ENCODE measurements around the gene SCCPDH.
"Not testable (repeated sequence)": the region's sequence is repeated elsewhere in the genome, so short reads cannot be mapped to it uniquely, and the experiment has no call there.

The SCCPDH gene

DNA sequence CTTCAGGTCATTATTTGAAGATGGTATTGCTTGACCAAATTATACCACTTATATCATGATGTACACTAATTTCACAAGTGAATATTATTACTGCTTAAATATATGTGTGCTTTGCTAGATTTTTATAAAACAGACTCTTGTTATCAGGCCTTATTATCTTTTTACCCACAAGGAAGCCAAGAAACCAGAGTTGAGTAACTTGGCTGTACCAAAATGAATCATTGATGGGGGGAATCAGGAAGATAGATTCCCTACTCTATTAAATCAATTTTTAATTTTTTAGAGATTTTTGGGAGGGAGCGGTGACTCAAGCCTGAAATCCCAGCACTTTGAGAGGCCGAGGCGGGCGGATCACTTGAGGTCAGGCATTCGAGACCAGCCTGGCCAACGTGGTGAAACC, 16.0 kb upstream of the SCCPDH start:
- DNase-seq, result no peak

DNA sequence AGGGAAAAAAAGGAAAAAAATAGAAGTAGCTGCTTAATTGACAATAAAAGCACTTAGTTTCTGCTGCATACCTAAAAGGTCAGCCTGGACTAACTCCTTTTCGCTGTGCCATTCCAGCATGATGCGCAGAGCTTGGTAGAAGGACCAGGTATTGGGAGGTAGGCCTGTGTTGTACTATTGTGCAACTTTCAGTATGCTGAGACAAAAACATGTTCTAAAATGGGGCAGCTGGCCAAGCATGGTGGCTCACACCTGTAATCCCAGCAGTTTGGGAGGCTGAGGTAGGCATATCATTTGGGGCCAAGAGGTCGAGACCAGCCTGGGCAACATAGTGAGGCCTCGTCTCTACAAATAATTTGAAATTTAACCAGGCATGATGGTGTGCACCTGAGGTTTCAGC, 15.0 kb upstream of the SCCPDH start:
- no peak for DNase-seq

DNA sequence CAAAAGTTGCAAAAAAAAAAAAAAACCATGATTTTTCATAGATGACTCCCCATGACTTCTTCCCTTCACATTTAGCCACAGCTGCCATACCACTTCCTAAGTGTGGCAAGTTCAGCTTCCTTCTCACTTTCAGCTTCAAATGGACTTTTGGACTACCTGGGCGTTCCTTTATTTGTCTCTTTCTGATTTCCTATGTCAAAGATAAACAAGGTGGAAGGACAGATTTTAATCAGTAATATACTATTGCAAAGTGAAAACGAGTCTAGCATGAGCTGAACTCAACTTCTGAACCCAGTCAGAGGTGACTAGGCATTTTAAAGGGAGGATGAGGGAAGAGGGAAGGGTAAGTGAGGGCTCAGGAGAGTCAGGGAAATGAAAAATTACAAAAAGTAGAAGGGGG, 14.4 kb upstream of the SCCPDH start:
- no peak for DNase-seq

DNA sequence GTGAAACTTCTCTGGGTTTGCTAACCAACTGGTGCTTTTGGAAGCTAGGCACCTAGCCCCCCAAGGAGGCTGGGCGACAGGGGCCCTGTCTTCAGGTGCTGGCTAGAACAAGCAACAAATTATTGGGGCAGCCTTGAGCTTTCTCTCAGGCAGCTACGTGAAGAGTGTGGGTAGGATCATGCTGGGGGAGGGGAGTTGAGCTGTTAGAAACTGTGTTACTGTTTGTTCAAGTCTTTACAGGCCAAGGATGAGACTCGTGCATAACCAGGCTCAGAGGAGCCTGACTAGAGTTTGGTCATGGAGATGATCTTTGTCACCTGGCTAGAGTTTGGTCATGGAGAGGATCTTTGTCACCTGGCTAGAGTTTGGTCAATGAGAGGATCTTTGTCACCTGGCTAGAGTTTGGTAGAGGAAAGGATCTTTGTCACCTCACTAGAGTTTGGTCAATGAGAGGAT, 12.6 kb upstream of the SCCPDH start:
- no peak for DNase-seq

DNA sequence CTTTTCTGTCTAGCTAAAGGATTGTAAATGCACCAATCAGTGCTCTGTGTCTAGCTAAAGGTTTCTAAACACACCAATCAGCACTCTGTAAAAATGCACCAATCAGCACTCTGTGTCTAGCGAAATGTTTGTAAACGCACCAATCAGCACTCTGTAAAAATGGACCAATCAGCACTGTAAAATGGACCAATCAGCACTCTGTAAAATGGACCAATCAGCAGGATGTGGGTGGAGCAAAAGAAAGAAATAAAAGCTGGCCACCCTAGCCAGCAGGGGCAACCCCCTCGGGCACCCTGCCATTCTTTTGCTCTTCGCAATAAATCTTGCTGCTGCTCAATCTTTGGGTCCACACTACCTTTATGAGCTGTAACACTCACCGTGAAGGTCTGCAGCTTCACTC, 11.8 kb upstream of the SCCPDH start:
- DNase-seq, result not testable (repeated sequence)

DNA sequence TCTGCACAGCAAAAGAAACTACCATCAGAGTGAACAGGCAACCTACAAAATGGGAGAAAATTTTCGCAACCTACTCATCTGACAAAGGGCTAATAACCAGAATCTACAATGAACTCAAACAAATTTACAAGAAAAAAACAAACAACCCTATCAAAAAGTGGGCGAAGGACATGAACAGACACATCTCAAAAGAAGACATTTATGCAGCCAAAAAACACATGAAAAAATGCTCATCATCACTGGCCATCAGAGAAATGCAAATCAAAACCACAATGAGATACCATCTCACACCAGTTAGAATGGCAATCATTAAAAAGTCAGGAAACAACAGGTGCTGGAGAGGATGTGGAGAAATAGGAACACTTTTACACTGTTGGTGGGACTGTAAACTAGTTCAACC, 4.8 kb upstream of the SCCPDH start:
- not testable (repeated sequence) for DNase-seq

DNA sequence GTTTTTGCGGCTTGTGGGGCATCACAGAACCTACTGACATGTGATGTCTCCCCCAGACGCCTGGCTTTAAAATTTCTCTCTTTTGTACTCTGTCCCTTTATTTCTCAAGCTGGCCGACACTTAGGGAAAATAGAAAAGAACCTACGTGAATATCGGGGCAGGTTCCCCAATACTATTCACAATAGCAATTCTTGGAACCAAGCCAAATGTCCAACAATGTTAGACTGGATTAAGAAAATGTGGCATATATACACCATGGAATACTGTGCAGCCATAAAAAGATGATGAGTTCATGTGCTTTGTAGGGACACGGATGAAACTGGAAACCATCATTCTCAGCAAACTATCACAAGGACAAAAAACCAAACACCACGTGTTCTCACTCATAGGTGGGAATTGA, 3.4 kb upstream of the SCCPDH start:
- DNase-seq, result not testable (repeated sequence)

DNA sequence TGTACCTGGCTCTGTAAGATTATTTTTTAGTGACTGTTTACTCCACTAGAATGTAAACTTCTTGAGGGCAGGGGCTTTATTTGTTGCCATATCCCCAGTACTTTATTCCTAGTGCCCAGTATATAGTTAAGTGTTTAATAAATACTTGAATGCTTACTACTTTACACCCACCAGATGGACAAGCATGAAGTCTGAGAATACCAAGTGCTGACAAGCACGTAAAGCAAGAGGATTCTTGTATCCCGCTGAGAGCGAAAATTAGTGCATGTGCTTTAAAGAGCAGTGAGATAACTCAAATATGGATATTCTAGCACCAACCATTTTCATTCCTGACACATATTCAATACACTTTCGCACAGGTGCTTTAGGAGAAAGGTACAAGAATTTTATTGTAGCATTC, 1.5 kb upstream of the SCCPDH start:
- no peak for DNase-seq

DNA sequence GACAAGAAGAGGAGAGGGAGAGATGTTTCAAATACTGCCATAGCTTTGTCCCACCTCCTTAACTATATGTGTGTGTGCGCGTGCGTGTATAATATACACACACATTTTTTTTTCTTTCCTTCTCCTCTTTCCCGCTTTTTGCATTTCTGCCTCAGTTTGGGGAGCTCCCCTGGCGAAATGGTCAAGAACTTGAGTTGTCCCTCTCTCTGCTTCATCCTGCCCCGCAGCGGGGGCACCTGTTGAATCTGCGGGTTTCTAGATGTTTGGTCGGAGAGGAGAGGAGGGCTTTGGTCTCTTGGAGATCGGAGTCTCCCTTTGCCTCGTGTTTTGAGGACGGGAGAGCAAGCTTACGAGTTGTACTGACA, 504 bp downstream of the SCCPDH start:
- DNase-seq, result peak; percentile 4

DNA sequence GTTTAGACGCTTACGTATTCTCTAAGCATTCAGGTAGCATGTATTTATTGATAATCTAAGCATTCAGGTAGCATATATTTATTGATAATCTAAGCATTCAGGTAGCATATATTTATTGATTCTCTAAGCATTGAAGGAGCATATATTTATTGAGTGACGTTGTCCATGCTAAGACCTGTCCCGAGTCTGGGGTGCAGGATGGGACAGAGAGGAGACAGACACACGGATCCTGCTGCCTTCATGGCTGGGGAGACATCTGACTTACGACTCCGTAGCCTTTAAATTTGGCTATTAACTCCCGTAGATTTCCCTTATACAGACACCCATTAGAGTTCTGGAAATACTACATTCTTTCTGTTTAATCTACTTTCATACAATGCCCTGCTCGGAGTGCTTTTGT, 982 bp downstream of the SCCPDH start:
- no peak for DNase-seq

DNA sequence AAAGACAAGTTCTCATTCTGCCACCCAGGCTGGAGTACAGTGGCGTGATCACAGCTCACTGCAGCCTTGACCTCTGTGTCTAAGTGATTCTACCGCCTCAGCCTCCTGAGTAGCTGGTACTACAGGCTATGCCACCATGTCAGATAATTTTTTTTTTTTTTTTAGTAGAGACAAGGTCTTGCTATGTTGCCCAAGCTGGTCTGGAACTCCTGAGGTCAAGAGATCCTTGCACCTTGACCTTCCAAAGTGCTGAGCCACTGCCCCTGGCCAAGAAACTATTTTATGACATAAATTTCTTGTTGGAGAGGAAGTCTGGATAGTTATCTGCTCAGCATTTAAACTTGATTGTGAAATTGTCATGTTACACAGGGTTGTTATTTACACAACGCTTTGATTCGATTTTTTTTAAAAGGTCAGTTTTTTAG, 2.1 kb downstream of the SCCPDH start:
- DNase-seq, result no peak

DNA sequence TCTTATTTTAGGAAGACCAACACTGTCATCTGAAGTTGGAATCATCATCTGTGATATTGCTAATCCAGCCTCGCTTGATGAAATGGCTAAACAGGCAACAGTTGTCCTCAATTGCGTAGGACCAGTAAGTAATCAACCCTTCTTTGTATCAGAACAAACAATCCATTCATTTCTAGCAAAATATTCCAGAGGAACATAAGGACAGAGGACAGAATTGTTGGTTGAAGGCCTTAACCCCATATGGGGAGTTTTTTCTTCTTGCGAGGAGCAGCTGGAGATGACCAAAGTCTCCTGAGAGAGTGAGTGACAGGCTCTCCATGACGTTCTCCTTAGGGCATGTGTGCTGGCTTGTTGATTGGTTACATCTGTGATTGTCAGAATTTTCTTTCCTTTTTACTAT, 2.7 kb downstream of the SCCPDH start:
- DNase-seq, result no peak

DNA sequence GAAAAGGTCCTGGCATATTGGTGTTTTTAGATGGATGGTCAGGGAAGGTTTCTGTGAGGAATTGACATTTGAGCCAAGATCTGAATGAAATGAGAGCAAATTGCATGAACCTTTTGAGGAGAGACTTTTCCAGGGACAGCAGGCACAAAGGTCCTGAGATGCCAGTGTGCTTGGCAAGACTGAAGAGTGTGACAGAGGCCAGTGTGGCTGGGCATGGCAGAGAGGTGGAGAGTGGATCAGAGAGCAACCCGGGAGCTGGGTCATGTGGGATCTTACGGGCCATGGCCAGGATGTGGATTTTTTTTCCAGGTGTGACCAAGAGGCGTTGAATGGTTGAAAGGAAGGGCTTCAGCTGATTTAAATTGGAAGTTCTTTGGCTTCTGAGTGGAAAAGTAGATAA, 3.4 kb downstream of the SCCPDH start:
- DNase-seq, result no peak

DNA sequence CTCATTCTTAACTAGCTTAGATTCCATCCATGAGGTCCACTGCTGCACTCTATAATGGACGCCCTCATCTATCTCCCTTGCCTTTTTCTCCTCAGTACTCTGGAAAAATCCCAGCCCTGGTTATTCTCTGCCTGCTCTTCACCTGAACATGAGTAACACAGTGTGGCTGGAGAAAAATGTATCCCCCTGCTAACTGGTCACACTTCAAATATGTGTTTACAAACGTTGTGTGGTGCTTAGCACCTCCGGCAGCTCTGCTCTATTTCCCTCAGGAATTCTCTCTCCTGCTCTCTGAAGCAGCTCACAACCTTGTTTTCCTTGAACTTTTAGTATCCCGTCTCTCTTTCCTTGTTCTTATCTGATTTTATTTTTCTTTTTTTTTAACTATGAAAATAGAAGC, 4.1 kb downstream of the SCCPDH start:
- DNase-seq, result no peak

DNA sequence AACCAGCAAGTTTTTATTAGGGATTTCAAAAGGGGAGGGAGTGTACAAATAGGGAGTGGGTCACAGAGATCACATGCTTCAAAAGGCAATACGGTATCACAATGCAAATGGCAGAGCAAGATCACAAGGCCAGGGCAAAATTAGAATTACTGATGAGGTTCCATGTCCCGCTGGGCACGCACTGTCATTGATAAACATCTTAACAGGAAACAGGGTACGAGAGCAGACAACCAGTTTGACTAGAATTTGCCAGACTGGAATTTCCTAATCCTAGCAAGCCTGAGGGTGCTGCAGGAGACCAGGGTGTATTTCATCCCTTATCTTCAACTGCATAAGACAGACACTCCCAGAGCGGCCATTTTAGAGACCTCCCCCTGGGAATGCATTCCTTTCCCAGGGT, 4.8 kb downstream of the SCCPDH start:
- DNase-seq, result not testable (repeated sequence)

DNA sequence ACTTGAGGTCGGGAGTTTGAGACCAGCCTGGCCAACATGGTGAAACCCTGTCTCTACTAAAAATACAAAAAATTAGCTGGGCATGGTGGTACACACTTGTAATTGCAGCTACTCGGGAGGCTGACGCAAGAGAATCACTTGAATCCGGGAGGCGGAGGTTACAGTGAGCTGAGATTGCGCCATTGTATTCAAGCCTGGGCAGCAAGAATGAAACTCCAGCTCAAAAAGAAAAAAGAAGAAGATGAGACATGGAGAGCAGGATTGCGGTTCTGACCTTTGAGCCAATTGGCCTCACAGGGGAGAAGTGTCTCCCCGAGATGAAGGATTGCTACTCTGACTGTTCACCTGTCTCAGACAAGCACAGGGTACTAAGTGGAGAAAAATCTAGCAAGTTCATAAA, 6.6 kb downstream of the SCCPDH start:
- no peak for DNase-seq

DNA sequence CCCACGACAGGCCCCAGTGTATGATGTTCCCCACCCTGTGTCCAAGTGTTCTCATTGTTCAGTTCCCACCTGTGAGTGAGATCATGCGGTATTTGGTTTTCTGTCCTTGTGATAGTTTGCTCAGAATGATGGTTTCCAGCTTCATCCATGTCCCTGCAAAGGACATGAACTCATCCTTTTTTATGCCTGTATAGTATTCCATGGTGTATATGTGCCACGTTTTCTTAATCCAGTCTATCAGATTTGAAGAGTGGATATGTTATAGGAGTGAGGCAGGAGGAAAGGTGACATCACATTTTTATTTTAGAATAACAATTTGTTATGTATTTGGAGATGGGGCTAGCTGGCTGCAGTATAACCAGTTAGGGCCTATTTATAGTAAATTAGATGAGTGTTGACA, 7.7 kb downstream of the SCCPDH start:
- DNase-seq, result not testable (repeated sequence)

DNA sequence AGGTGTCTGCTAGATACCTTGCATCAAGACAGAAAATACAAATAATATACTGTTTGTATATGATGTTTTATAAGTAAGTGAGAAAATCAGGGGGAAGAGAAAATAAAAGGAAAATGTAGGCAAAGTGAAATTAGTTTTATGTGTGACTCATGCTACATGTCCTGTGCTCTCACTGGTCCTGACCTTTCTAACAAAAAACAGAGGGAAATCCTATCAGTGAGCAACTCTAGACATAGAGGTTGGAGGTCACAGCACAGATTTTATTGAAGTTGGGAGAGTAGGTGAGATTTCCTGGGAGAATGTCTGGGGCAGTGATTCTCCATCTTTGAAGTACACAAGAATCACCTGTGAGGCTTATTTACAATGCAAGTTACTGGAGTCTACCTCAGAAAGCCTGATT, 9.5 kb downstream of the SCCPDH start:
- no peak for DNase-seq

DNA sequence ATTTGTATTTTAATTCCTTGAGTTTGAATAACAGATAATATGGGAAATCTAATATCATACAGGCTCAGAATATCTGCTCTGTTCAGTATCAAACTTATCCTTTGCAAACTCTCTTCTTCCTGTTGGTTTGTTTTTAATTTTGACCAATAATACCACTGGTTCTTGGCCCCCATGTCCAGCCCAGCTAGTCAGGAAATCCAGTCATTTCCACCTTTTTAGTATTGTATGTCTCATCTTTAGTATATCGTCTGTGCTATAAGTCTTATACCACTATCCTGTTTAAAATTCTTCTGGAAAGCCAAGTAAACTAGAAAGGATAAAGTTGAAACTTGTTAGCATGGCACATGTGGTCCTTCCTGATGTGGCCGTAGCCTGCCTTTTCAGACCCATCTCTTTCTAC, 10.7 kb downstream of the SCCPDH start:
- DNase-seq, result no peak

DNA sequence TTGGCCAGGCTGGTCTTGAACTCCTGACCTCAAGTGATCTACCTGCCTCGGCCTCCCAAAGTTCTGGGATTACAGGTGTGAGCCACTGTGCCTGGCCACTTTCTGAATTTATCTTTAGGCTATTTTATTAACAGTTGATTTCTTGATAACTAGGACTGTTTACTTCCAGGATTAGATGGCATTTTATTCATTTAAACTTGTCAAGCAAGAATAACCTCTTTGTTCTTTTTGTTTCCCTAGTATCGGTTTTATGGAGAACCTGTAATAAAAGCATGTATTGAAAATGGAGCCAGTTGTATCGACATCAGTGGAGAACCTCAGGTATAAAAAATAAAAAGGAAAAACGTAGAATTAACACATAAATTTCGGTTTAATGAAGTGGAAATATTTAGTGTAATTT, 11.5 kb downstream of the SCCPDH start:
- no peak for DNase-seq

DNA sequence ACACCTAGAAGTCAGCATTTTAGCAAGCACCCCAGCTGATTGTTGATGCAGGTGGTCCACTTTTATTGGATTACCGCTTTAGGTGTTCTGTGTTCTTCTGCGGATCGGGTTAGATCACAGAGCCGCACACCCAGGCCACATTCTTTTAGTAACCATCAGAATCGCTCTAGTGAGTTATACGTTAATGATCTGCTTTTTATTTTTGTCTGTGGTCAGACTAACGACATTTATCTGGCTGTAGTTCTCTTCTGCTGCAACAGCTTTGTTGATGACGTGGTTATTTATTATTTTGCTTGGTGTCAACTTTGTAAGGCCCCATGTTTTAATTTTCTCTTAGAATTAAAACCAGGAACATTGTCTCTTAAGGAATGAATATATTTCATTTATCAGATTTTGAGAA, 18.2 kb downstream of the SCCPDH start:
- DNase-seq, result no peak

DNA sequence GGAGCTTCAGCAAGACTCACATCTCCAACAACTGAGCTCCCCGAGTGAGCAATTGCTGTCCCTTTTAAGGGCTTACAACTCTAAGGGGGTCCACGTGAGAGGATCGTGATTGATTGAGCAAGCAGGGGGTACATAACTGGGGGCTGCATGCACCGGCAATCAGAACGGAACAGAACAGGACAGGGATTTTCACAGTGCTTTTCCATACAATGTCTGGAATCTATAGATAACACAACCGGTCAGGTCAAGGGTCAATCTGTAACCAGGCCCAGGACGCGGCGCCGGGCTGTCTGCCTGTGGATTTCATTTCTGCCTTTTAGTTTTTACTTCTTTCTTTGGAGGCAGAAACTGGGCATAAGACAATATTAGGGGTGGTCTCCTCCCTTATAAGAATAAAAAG, 21.9 kb downstream of the SCCPDH start:
- not testable (repeated sequence) for DNase-seq

DNA sequence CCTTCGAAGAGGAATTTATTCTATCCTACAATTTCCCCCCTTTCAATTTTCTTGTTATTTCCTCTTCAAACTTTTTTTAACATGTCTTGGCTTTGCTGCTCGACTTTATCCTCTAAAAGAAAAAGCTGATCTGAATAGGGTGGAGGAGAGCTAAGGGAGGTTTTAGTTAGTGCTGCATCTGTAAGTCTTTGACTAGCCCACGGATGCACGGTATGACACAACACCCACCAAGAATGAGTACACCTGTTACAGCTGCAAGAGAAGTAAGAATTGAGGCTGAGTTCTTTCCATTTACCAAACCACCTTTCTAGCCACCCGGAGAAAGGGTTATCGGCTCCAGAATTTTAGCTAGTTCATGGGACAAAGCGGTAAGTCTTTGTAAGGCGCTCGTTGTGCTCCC, 23.8 kb downstream of the SCCPDH start:
- DNase-seq, result no peak

DNA sequence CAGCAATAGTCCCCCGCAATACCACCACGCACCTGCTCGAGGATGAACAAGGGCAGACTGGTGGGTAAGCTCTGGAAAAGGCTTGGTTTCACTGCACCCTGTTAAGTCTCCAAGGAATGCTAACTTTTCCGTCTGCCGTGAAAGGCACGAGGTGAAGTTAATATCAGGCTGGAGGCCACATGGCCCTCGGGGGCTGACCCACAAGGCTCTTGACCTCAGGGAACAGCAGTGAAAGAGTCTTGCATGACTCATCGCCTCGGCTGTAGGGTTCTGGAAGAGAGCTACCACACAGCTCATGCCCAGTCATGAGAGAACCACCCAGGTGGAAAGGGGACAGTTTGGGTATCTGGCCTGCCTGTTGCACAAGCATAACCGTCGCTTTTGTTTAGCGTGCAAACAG, 24.7 kb downstream of the SCCPDH start:
- no peak for DNase-seq

DNA sequence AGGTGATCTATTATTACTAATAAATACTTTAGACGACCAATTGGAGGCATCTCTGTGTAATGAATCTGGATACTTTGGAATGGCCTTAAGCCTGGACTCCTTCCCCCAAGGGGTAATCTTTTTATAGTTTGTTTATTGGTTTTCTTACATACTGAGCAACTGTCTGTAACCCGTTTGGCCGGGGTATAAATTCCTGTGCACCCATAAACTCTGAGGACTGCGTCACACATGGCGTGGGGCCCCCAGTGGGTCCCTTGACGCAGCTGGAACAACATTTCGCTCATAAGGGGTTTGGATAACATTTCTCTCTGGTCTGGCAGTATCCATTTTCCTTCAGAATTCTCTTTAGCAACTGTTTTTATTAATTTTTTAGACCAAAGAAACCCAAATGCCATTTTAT, 26.5 kb downstream of the SCCPDH start:
- no peak for DNase-seq
